KMS-11 (cell line): ENCODE results near the gene MEF2A.

Experiments
- H2AFZ ChIP-seq: fragments of 200-600 bp; sonication (generic); 2 replicates; pipeline ENCODE4 v1.6.1; 2016; ENCODE audit warnings: antibody characterized with exemption, mixed run types, low read depth
- H3K27ac ChIP-seq: fragments of 200-600 bp; sonication (generic); 2 replicates; pipeline ENCODE4 v1.6.1; 2016; ENCODE audit warnings: mild to moderate bottlenecking, mixed run types
- H3K27me3 ChIP-seq: fragments of 200-600 bp; sonication (generic); 2 replicates; pipeline ENCODE4 v1.6.1; 2017; ENCODE audit warnings: mild to moderate bottlenecking, low read depth, mixed run types, moderate library complexity; ENCODE audit not compliant: insufficient read depth
- H3K36me3 ChIP-seq: fragments of 200-600 bp; sonication (generic); 2 replicates; pipeline ENCODE4 v1.6.1; 2017; ENCODE audit warnings: mild to moderate bottlenecking, mixed run types; ENCODE audit not compliant: insufficient read depth
- H3K4me1 ChIP-seq: fragments of 200-600 bp; sonication (generic); 2 replicates; pipeline ENCODE4 v1.6.1; 2016; ENCODE audit warnings: mild to moderate bottlenecking, low read depth, mixed run types; ENCODE audit not compliant: poor library complexity, severe bottlenecking
- H3K4me2 ChIP-seq: fragments of 200-600 bp; sonication (generic); 2 replicates; pipeline ENCODE4 v1.7.0; 2016; ENCODE audit warnings: mild to moderate bottlenecking, mixed run types
- H3K4me3 ChIP-seq: fragments of 200-600 bp; sonication (generic); IDR thresholded peaks from 2 replicates; pipeline ENCODE4 v1.6.1; 2017; ENCODE audit warnings: low read depth, low read length, mixed read lengths; ENCODE audit not compliant: insufficient read depth
- H3K79me2 ChIP-seq: fragments of 200-600 bp; sonication (generic); 2 replicates; pipeline ENCODE4 v1.6.1; 2016; ENCODE audit warnings: low read depth, mixed run types; ENCODE audit not compliant: insufficient read depth
- H3K9ac ChIP-seq: fragments of 200-600 bp; sonication (generic); 2 replicates; pipeline ENCODE4 v1.6.1; 2016; ENCODE audit warnings: mild to moderate bottlenecking, mixed run types
- H4K20me1 ChIP-seq: fragments of 200-600 bp; sonication (generic); 2 replicates; pipeline ENCODE4 v1.6.1; 2016; ENCODE audit warnings: mild to moderate bottlenecking, mixed run types; ENCODE audit not compliant: insufficient read depth
- CTCF ChIP-seq: fragments of 200-600 bp; sonication (generic); conservative IDR thresholded peaks from 2 replicates; pipeline ENCODE4 v1.6.1; 2017; ENCODE audit warnings: low read depth, mild to moderate bottlenecking, antibody characterized with exemption, low read length, moderate library complexity, mixed read lengths

Gene MEF2A

GRCh38 chr15:99586121-99586520, 20.3 kb downstream of the MEF2A start:
- Histone ChIP-seq H3K79me2 (peaks cover 46% of the 10 kb centered on the region), H3K4me2 (no peak overlapping the region), H3K4me1 (no peaks in the 10 kb centered on the region), H3K27me3 (no peaks in the 10 kb centered on the region), H3K27ac (no peak overlapping the region), H3K36me3 (no peaks in the 10 kb centered on the region), H3K9ac (no peak overlapping the region), H3K4me3 (no peak overlapping the region), H2AFZ (no peak overlapping the region), H4K20me1 (no peaks in the 10 kb centered on the region; the same call in 1 of the 2 replicates)
- no peak for TF ChIP-seq CTCF

- no peak for TF ChIP-seq CTCF
- H3K4me1 ChIP-seq: no peaks in the 10 kb centered on the region
- no peak overlapping the region for H3K9ac ChIP-seq
- no peak overlapping the region for H3K4me3 ChIP-seq
- no peak overlapping the region for H2AFZ ChIP-seq
- no peak overlapping the region for H3K27ac ChIP-seq
- H3K27me3 ChIP-seq: no peaks in the 10 kb centered on the region
- H3K36me3 ChIP-seq: no peaks in the 10 kb centered on the region
- no peaks in the 10 kb centered on the region for H4K20me1 ChIP-seq
- no peak overlapping the region for H3K4me2 ChIP-seq
- H3K79me2 ChIP-seq: peaks cover 44% of the 10 kb centered on the region; the same call in 1 of the 2 replicates
Measured at GRCh38 chr15:99589801-99590200, 24.0 kb downstream of the MEF2A start.

- Histone ChIP-seq H3K27ac (no peak overlapping the region), H3K27me3 (no peaks in the 10 kb centered on the region), H3K9ac (no peak overlapping the region), H3K4me3 (no peak overlapping the region), H4K20me1 (no peaks in the 10 kb centered on the region), H3K4me2 (no peak overlapping the region), H3K79me2 (peaks cover 49% of the 10 kb centered on the region; the same call in 1 of the 2 replicates), H3K4me1 (no peaks in the 10 kb centered on the region), H2AFZ (no peak overlapping the region), H3K36me3 (no peaks in the 10 kb centered on the region)
- TF ChIP-seq CTCF: no peak
Measured at GRCh38 chr15:99590913-99591646, 25.3 kb downstream of the MEF2A start.

GRCh38 chr15:99592145-99592791, 26.5 kb downstream of the MEF2A start:
- H3K36me3 ChIP-seq: no peaks in the 10 kb centered on the region
- peaks cover 51% of the 10 kb centered on the region; the same call in 1 of the 2 replicates for H3K79me2 ChIP-seq
- H3K27me3 ChIP-seq: no peaks in the 10 kb centered on the region
- no peak overlapping the region for H3K4me2 ChIP-seq
- H3K9ac ChIP-seq: no peak overlapping the region
- H2AFZ ChIP-seq: no peak overlapping the region
- no peaks in the 10 kb centered on the region for H3K4me1 ChIP-seq
- TF ChIP-seq CTCF: no peak
- no peak overlapping the region for H3K27ac ChIP-seq
- no peak overlapping the region for H3K4me3 ChIP-seq
- H4K20me1 ChIP-seq: no peaks in the 10 kb centered on the region
